Stromal cell of bone marrow (primary cell): ENCODE results near the gene GSPT2.
A peak's percentile ranks its signal among the peaks of the same experiment; 100 is the strongest.
"Not testable (repeated sequence)": the region's sequence is repeated elsewhere in the genome, so short reads cannot be mapped to it uniquely, and the experiment has no call there.

Experiments used
- DNase-seq: peaks from one replicate; pipeline ENCODE4 v3.0.0-alpha.2; 2012; ENCODE audit warnings: low read depth

GSPT2 gene

GRCh38 chrX:51743179-51743957 is at the start of gene GSPT2:
GSPT2 (plus strand) TSS chrX:51743442; CDS start chrX:51743627, 185 bp downstream.
- DNase-seq: peak; percentile 61

GRCh38 chrX:51694254-51694653 is 49.0 kb upstream of the GSPT2 start:
- DNase-seq: no peak

GRCh38 chrX:51697397-51697796 is 45.8 kb upstream of the GSPT2 start:
- DNase-seq: no peak

DNA sequence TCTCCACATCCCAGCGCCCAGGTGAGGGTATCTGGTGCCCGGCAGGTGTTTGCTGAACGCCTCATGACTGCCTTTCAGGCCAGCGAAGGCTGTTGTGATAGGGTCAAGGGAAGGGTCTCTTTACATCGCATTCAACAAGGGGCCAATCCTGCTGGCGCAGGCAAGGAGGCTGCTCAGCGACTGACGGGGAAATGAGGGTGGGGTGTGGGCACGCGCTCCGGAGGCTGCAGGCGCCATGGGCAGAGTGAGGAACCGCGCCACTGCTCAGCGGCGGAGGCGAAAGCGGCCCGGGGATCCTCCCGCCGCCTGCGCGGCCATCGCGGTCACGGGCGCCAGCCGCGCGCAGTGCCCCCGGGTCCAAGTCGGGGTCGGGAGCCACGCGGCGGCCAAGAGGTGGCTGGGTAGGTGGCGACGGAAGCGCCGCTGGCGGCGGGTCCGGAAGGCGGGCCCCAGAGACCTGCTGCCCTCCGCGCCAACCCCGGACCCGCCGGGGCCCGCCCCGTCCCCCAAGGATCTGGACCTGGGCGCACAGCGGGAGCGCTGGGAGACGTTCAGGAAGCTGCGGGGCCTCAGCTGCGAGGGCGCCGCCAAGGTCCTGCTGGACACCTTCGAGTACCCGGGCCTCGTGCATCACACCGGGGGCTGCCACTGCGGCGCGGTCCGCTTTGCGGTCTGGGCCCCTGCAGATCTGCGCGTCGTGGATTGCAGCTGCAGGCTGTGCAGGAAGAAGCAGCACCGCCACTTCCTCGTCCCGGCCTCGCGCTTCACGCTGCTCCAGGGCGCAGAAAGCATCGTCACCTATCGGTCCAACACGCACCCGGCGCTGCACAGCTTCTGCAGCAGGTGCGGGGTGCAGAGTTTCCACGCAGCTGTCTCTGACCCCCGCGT is 32.7 kb upstream of the GSPT2 start, which contains the start of gene CENPVL1:
TSS of gene CENPVL1 (plus strand) at position 236 of the 888 bp plus-strand sequence. CDS start at position 236, 0 bp downstream.
- not testable (repeated sequence) for DNase-seq

DNA sequence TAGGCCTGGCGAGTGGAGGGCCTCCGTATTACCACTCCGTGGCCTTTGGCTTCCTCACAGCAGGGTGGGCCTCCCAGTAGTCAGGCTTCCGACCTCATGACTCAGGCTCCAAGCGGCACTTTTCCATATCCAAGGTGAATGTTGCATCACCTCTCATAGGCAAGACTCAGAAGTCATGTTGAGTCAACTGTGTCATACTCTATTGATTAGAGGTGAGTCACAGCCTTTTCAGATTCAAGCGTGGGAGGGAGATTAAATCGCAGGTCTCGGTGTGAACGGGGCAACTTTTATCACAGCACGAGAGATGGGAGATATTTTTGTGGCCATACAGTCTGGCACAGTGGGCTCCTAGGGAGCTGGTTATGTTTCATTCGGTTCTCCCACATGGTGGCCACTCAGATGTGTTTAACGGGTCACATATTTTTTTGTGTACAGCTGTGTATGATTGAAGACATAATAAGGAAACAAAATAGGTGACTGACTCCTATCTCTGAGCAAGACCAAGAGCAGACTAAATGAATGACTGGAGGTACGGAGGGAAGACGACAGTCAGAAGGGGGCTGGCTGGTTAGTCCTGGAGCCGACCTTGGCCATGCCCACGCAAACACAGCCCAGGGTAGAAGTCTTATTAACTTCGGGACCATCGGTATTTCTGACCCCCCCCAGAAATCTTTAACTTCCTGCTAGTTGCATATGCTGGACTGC is 30.1 kb upstream of the GSPT2 start:
- not testable (repeated sequence) for DNase-seq

DNA sequence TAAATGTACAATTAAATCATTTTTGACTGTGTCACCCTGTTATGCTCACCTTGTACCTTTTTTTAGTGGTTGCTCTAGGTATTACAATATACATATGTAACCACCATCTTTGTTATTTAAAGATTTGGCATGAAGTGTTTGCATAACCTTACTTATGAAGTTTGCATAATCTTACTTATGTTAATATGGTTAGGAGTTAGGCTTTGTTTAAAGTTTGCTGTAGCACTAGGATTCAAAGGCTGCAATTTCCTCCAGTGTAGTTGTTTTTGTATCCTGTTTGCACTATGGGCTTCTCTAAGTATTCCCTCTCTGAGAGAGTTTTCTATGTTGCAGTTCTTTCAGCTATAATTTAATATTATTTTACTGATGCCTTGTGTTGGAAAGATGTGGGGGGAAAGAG is 15.0 kb upstream of the GSPT2 start:
- DNase-seq: no peak

- DNase-seq: no peak
Measured at GRCh38 chrX:51737091-51737490, 6.2 kb upstream of the GSPT2 start.

GRCh38 chrX:51742586-51742985 is 656 bp upstream of the GSPT2 start:
- no peak for DNase-seq

DNA sequence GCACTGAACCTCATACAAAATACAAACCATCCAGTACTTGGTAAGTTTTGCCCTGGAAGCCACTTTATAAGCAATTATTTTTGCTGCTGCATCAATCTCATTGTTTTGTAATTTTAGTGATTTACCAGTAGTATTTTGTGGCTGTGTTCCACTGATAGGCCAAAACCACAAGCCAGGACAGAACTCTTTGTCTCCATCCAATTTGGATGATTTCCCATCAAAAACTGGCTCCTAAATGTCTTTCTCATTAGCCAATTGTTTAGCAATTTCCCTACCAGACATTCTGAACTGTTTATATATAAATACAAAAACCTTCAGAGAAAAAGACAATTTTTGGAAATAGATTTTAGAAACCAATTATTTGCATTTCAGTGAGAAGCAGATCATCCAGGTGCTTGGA is 4.4 kb downstream of the GSPT2 start:
- no peak for DNase-seq

DNA sequence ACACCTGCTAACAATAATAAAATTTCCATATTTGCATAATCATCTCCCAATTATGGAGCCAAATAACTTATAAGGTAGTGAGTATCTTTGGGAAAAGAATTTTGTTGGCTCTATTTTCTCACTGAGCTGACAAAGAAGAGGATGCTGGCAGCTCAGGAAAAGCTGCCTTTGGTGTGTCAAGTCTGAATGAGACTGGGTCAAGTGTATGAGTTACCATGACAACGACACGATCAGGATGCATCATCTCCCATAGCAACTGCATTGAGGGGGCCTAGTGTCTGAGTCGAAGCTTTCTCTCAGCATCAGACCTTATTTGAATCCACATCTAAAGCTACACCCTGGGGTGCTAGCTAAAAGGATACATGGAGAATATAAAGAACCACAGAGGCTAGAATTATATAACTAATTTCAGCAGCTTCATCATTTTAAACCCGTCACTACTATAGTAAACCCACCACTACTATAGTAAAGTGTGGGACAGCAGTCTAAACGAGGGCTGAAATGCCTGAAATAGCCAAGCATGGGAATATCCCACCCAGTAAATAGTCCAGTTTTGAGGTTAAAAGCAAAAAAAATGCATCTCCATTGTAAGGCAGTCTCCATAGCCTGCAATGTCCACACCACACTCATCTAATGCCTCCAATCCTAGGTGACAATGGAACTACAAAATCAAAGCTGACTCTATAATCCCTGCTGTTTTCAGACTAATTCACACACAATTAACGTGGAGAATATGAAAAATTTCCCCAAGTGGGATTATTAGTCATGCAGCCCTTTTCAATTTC is 16.0 kb downstream of the GSPT2 start:
- DNase-seq: no peak

- no peak for DNase-seq
Measured at GRCh38 chrX:51760657-51761056, 17.4 kb downstream of the GSPT2 start.

GRCh38 chrX:51766546-51766945 is 23.3 kb downstream of the GSPT2 start:
- DNase-seq: no peak

- no peak for DNase-seq
Measured at GRCh38 chrX:51776851-51777250, 33.6 kb downstream of the GSPT2 start.

DNA sequence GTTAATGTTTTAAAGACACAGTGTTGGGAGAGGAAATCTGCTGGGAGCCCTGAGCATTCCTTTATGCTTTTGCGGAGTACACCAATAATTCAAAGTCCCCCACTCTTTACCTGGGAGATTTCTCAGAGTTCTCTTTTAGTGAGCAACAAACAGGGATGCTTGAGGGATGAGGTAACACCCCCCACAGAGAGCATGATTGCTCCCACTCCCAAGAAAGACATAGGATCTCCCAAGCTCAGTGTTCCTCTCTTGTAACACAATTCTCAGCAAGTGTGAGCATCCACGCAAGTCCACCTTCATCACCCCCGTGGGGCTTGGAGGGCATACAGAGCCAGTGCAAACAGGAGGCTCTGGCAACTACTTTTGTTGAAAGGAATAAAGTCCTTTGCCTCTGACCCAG is 36.1 kb downstream of the GSPT2 start:
- no peak for DNase-seq

DNA sequence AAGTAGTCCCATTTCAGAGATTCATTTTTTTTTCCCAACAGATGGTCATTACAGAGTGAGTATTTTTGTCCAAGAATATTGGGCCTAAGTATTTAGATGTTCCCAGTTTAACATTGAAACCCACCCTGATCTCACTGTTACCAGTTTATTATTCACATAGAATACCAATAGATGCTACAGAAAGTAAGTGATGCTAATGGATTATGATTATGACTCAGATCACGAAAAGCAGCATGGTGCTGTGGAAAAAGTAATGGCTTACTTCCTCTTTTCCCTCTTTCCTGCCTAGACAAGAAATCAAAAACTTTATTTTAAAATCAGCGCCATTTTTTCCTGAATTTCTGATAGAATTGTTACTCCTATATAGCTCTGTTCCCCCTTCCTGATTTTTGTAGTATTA is 51.9 kb downstream of the GSPT2 start:
- DNase-seq: no peak
